Liver (tissue), 9 donors: ENCODE measurements around the gene KLF11. TPM values are rescaled to one million over a fixed set of nuclear protein-coding genes. Genes with fewer than 3 reads are reported as not detected.

ENCODE experiments used
- DNase-seq: peaks from one replicate; pipeline ENCODE4 v3.0.0-alpha.2; 2017; ENCODE audit warnings: low spot score
- H3K27ac ChIP-seq, 2 donors: one replicate each; pipeline ENCODE4 v1.7.0; 2013; ENCODE audit warnings: inconsistent platforms in 2 of 2, low read length in 2 of 2, control low read depth in 1 of 2, low read depth in 1 of 2, mild to moderate bottlenecking in 1 of 2
- H3K27me3 ChIP-seq, 4 donors: one replicate each; pipeline versions ENCODE4 v1.6.1 to v1.7.0; 2013; ENCODE audit warnings: low read length in 3 of 4, inconsistent platforms in 1 of 4, mild to moderate bottlenecking in 1 of 4, moderate library complexity in 1 of 4; ENCODE audit not compliant: control insufficient read depth in 4 of 4, insufficient read depth in 4 of 4
- H3K36me3 ChIP-seq, 4 donors: one replicate each; pipeline versions ENCODE4 v1.6.1 to v1.7.0; 2013; ENCODE audit warnings: low read length in 3 of 4, mild to moderate bottlenecking in 3 of 4, low read depth in 1 of 4, moderate library complexity in 1 of 4; ENCODE audit not compliant: control insufficient read depth in 4 of 4, insufficient read depth in 3 of 4
- H3K4me1 ChIP-seq, 4 donors: one replicate each; pipeline versions ENCODE4 v1.6.1 to v1.7.0; 2013; ENCODE audit warnings: low read length in 3 of 4, mild to moderate bottlenecking in 3 of 4, moderate library complexity in 1 of 4; ENCODE audit not compliant: control insufficient read depth in 4 of 4, insufficient read depth in 4 of 4
- H3K4me3 ChIP-seq, 3 donors: one replicate each; pipeline versions ENCODE4 v1.6.1 to v1.7.0; 2013; ENCODE audit warnings: low read length in 3 of 3, control low read depth in 1 of 3, low read depth in 1 of 3, mild to moderate bottlenecking in 1 of 3
- H3K9ac ChIP-seq, 2 donors: one replicate each; pipeline ENCODE4 v1.7.0; 2013; ENCODE audit warnings: low read length in 2 of 2, mild to moderate bottlenecking in 2 of 2, moderate library complexity in 2 of 2, control low read depth in 1 of 2, low read depth in 1 of 2
- H3K9me3 ChIP-seq, 4 donors: one replicate each; pipeline versions ENCODE4 v1.6.1 to v1.7.0; 2013; ENCODE audit warnings: low read length in 3 of 4; ENCODE audit not compliant: control insufficient read depth in 4 of 4
- ATF3 ChIP-seq: IDR thresholded peaks from 2 replicates; pipeline ENCODE4 v1.6.1; 2016; ENCODE audit warnings: antibody characterized with exemption
- EGR1 ChIP-seq, 2 donors: IDR thresholded peaks; 2 replicates each; pipeline ENCODE4 v1.6.1; 2016 to 2018; ENCODE audit warnings: antibody characterized with exemption in 2 of 2, low read depth in 2 of 2
- FOXA1 ChIP-seq: IDR thresholded peaks from 2 replicates; pipeline ENCODE4 v1.6.1; 2016; ENCODE audit warnings: antibody characterized with exemption
- FOXA2 ChIP-seq: IDR thresholded peaks from 2 replicates; pipeline ENCODE4 v1.6.1; 2016; ENCODE audit warnings: antibody characterized with exemption
- GABPA ChIP-seq, 2 donors: IDR thresholded peaks in 1 of 2; conservative IDR thresholded peaks in 1 of 2; 2 replicates each; pipeline ENCODE4 v1.6.1; 2016; ENCODE audit warnings: antibody characterized with exemption in 2 of 2, mild to moderate bottlenecking in 1 of 2, moderate library complexity in 1 of 2
- JUND ChIP-seq, 2 donors: IDR thresholded peaks; 2 replicates each; pipeline ENCODE4 v1.6.1; 2016; ENCODE audit warnings: antibody characterized with exemption in 2 of 2
- MAX ChIP-seq: IDR thresholded peaks from 2 replicates; pipeline ENCODE4 v1.6.1; 2016; ENCODE audit warnings: antibody characterized with exemption
- NR2F2 ChIP-seq: IDR thresholded peaks from 2 replicates; pipeline ENCODE4 v1.6.1; 2016; ENCODE audit warnings: antibody characterized with exemption
- RAD21 ChIP-seq, 2 donors: IDR thresholded peaks; 2 replicates each; pipeline ENCODE4 v1.6.1; 2016; ENCODE audit warnings: antibody characterized with exemption in 2 of 2, mild to moderate bottlenecking in 2 of 2
- REST ChIP-seq: IDR thresholded peaks from 2 replicates; pipeline ENCODE4 v1.6.1; 2016; ENCODE audit warnings: antibody characterized with exemption, mild to moderate bottlenecking
- RXRA ChIP-seq, 2 donors: IDR thresholded peaks; 2 replicates each; pipeline ENCODE4 v1.6.1; 2017 to 2018; ENCODE audit warnings: antibody characterized with exemption in 2 of 2, mild to moderate bottlenecking in 1 of 2
- SP1 ChIP-seq: IDR thresholded peaks from 2 replicates; pipeline ENCODE4 v1.6.1; 2018; ENCODE audit warnings: antibody characterized with exemption, mild to moderate bottlenecking
- TAF1 ChIP-seq: conservative IDR thresholded peaks from 2 replicates; pipeline ENCODE4 v1.6.1; 2016; ENCODE audit warnings: antibody characterized with exemption, mild to moderate bottlenecking
- YY1 ChIP-seq: IDR thresholded peaks from 2 replicates; pipeline ENCODE4 v1.6.1; 2016; ENCODE audit warnings: antibody characterized with exemption, mild to moderate bottlenecking
- WGBS: extraction: QIAGEN DNeasy Blood & Tissue Kit; methylation state at CpG from one replicate; pipeline ENCODE4 v1.1.7; 2013; 5-methylcytosine and 5-hydroxymethylcytosine counted together
- polyA plus RNA-seq, 2 donors: library from polyadenylated mRNA; stranded (reverse) in 1 of 2; unstranded in 1 of 2; fragments of 200-250 nt in 1 of 2; fragments of >200 nt in 1 of 2; fragmentation: Nextera tagmentation in 1 of 2; extraction: Ambion mirVana in 1 of 2; gene quantifications; one replicate each; pipeline versions ENCODE4 v1.2.1 to v1.2.3, GENCODE V29; 2013 to 2015
- total RNA-seq, 2 donors: library from RNA; depleted of rRNA; stranded (reverse); fragments of >200 nt; gene quantifications; one replicate each; pipeline ENCODE4 v1.2.3, GENCODE V29; 2014
- donor health status: healthy.
- donor health status: healthy.
- donor health status: healthy.
- donor health status: healthy.
- donor health status: healthy.

KLF11 gene
- total and polyA plus RNA-seq, 4 donors = 10.5 to 43.0 (median 14.5) TPM

- 43% methylated on average over 28 of the region's 28 CpGs for WGBS
- Histone ChIP-seq H3K27me3 (no peaks in the 10 kb centered on the region), H3K9me3 (no peaks in the 10 kb centered on the region), H3K27ac (peak overlapping the region in 1 of 2 donors; percentile 46), H3K36me3 (peaks cover 2 to 24% (median 19%) of the 10 kb centered on the region in 4 donors), H3K4me3 (peak overlapping the region in 1 of 3 donors; percentile 5), H3K9ac (no peak overlapping the region), H3K4me1 (peaks cover 0 to 13% (median 1%) of the 10 kb centered on the region in 4 donors)
- DNase-seq = no peak
- TF ChIP-seq GABPA (IDR thresholded peaks at IDR 0.05 in 1 of 2, conservative IDR thresholded peaks at IDR 0.05 in 1 of 2) = no peak
- no peak for TF ChIP-seq SP1
- peak in 1 of 2 donors; percentile 5 for TF ChIP-seq RXRA (IDR thresholded peaks at IDR 0.05)
- TF ChIP-seq FOXA2 = no peak
- TF ChIP-seq FOXA1 = no peak
- no peak for TF ChIP-seq JUND (IDR thresholded peaks at IDR 0.05)
Observed at GRCh38 chr2:10057231-10058107, 14.1 kb downstream of the KLF11 start.

- no peak overlapping the region for H3K27ac ChIP-seq
- WGBS = 96% methylated on average over 39 of the region's 39 CpGs
- H3K4me1 ChIP-seq = peaks cover 0 to 6% (median 1%) of the 10 kb centered on the region in 4 donors
- no peak overlapping the region for H3K4me3 ChIP-seq
- H3K27me3 ChIP-seq = no peaks in the 10 kb centered on the region
- peak in 1 of 2 donors; percentile 22 for TF ChIP-seq RAD21 (IDR thresholded peaks at IDR 0.05)
- TF ChIP-seq RXRA (IDR thresholded peaks at IDR 0.05) = no peak
- DNase-seq = no peak
- peaks cover 2 to 14% (median 11%) of the 10 kb centered on the region in 4 donors for H3K36me3 ChIP-seq
- H3K9me3 ChIP-seq = no peaks in the 10 kb centered on the region
- H3K9ac ChIP-seq = no peak overlapping the region
Observed at GRCh38 chr2:10058251-10059015, 15.1 kb downstream of the KLF11 start.

- TF ChIP-seq GABPA (IDR thresholded peaks at IDR 0.05 in 1 of 2, conservative IDR thresholded peaks at IDR 0.05 in 1 of 2) (no peak), REST (no peak), ATF3 (no peak), FOXA2 (no peak), YY1 (no peak), TAF1 (no peak), RXRA (IDR thresholded peaks at IDR 0.05) (no peak), NR2F2 (no peak), EGR1 (IDR thresholded peaks at IDR 0.05; ENCODE audit: low read depth in 2 of 2) (no peak), MAX (no peak)
- 96% methylated on average over 17 of the region's 17 CpGs for WGBS
- no peaks in the 10 kb centered on the region for H3K9me3 ChIP-seq
- no peak overlapping the region for H3K27ac ChIP-seq
- DNase-seq = no peak
- no peak overlapping the region for H3K4me3 ChIP-seq
- H3K36me3 ChIP-seq = peaks cover 2 to 9% (median 5%) of the 10 kb centered on the region in 4 donors
- no peak overlapping the region for H3K9ac ChIP-seq
- H3K4me1 ChIP-seq = peaks cover 0 to 3% (median 1%) of the 10 kb centered on the region in 4 donors
- H3K27me3 ChIP-seq = no peaks in the 10 kb centered on the region
Observed at GRCh38 chr2:10059016-10059351, 15.6 kb downstream of the KLF11 start.
